ENCODE results near the gene NHLH1.

- TF ChIP-seq CTCF (IDR thresholded peaks at IDR 0.05) (no peak), POLR2A (IDR thresholded peaks at IDR 0.05; ENCODE audit: low read depth) (no peak), EP300 (IDR thresholded peaks at IDR 0.05) (no peak), POLR2AphosphoS5 (IDR thresholded peaks at IDR 0.05) (no peak)
Observed at GRCh38 chr1:160342526-160342925, 24.3 kb upstream of the NHLH1 start.

Data from esophagus muscularis mucosa (tissue), 4 donors.